ENCODE data around the gene OR10G8.

OR10G8 gene

DNA sequence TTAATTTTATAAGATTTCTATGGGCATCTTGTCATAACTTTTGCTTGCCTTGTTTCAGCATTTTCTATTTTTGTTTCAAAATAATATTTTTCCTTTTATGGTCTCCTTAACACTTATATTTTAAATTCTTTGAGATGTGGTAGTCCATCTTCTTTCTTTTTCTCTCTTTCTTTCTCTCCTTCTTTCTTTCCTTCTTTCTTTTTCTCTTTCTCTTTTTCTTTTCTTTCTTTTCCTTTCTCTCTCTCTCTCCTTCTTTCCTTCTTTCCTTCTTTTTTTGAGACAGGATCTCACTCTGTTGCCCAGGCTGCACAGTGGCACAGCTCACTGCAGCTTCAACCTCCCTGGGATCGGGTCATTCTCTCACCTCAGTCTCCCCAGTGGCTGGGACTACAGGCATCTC lies 50.7 kb downstream of the OR10G8 start:
- no peak for DNase-seq (ENCODE audit: low spot score)

DNA sequence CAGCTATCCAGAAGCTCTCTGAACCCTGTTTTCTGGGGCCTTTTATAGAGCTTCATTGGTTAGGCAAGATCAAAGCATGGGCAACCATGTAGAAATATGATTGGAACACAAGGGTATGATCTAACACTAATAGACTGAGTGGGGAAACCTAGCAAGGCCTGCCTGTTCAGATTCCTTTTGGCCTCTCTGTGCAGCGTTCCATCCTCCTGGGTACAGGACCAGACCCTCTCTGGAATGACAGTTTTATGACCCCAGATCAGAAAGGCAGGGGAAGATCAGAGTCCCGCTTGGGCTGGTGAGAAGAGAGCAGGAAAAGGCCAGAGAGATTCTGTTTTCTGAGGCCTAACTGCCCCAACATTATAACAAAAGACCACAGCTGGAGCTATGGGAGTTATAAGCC lies 52.0 kb downstream of the OR10G8 start:
- DNase-seq (ENCODE audit: low spot score) = no peak

DNA sequence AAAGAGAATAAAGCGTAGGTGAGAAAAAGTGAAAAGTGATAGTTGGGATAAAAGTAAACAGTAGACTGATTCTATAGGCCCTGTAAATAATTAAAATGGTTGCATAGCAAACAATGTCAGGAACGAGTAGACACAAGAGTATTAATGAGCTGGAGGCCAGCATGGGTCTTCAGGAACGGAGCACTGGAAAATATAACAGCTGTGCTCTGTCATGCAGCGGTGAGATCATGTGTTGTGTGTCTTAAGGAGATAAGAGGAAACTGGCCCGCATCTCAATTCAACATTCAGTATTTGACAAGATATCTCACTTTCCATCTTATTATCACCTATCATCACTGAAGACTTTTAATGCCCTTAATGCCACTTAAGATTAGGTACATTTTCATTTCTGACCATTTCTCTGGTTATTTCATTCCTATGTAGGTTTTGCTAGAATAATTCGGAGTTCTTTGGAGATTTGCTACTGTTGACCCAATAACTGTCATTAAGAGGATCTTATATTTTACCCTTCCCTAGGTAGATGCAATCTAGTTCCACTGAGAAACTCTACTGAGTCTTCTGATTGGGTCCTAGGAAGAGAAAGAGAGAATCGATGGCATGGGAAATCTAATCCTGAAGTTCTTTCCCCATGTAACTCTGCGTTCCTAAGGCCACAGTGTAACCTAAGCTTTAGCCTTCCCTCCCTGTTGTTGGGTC lies 53.2 kb downstream of the OR10G8 start:
- no peak for DNase-seq (ENCODE audit: low spot score)

All from NAMALWA (cell line).